Hematopoietic multipotent progenitor cell treated with erythropoietin and hydrocortisone succinate and interleukin-3 and kit ligand, for 17 days (in vitro differentiated cells): ENCODE measurements around the gene RAG1.

Source experiments
- DNase-seq: peaks from one replicate; pipeline ENCODE4 v3.0.0-alpha.2; 2015; ENCODE audit warnings: low spot score

RAG1 gene

DNA sequence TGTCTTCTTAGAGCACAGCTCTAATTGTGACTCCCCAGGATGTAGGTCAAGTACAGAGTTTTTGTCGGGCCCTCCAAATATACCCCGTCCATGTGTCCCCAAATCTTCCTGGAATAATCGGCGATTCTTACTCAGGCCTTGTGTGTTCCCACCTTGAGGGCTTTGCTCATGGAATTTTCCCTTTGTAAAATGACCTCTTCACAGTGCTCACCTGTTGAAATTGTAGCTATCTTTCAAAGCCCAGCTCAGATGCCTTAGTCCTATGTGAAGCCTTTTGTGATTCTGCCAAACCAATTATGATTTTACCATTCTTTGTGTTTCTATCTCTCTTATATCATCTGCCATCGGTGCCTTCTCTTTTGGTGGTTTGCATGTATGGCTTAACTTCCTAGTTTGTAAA, 60.3 kb downstream of the RAG1 start:
- no peak for DNase-seq

DNA sequence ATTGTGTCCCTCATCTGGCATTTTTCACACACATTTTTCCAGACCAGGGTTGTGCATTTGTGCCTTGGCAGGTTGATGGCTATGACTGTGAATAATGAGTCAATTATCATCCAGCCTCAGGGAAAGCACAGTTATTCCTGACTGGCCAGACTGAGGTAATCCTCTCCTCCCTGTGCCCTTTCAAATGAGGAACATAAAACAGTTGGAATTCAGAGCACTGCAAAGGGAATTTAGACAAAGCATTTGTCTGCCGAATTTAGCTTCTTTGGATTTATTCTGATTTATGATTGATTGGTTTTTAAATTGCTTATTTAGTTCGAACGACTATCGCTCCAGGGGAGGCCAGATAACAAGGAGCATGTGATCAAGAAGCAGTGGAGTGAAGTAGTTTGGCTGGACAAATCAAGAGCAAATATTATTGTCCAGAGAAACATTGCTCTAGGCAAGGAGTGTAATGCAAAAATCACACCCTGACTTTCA, 61.0 kb downstream of the RAG1 start:
- no peak for DNase-seq
